HCT116 (cell line): ENCODE measurements around the gene PCDH9. TPM values are rescaled to one million over a fixed set of nuclear protein-coding genes. Genes with fewer than 3 reads are reported as not detected.

Experiments used
- ATAC-seq: fragments of 200-7000 bp; cut with Tn5 transposase; 2 replicates; pipeline ENCODE4 v1.9.1; 2020; ENCODE audit warnings: mild to moderate bottlenecking, moderate library complexity
- BruUV-seq: library from RNA; stranded (reverse); fragments of 400-500 nt; replicated peaks from 2 replicates; lab custom pipeline; 2021; lab: Mats Ljungman, UMichigan
- CTCF ChIA-PET: fragments of 300-600 bp; sonication (Branson Sonifier 250); formaldehyde crosslinking; loops from one replicate; lab custom pipeline; 2021; ENCODE audit warnings: antibody characterized with exemption; lab: Charles Lee
- POLR2A ChIA-PET: fragments of 300-600, 350-600 bp; sonication (Branson Sonifier 250); formaldehyde crosslinking; loops from one replicate; lab custom pipeline; 2021; ENCODE audit warnings: antibody characterized with exemption; lab: Charles Lee
- RAD21 ChIA-PET, 2 experiments: fragments of 300-600 bp; sonication (Branson Sonifier 250); formaldehyde crosslinking; loops; one replicate each; lab custom pipeline; 2023; ENCODE audit warnings: low total read pairs in 2 of 2; ENCODE audit not compliant: uncharacterized antibody in 2 of 2, unreplicated experiment in 2 of 2, low non-redundant PET in 1 of 2; lab: Charles Lee
- DNase-seq: peaks from one replicate; pipeline ENCODE4 v3.0.0-alpha.2; 2010; ENCODE audit warnings: low read depth, low spot score
- H2AFZ ChIP-seq: fragments of 200-600 bp; shearing (Covaris generic), sonication (generic); 2 replicates; pipeline ENCODE4 v1.6.1; 2017; ENCODE audit warnings: low read depth, mixed run types, mixed read lengths, antibody characterized with exemption, low read length; ENCODE audit not compliant: poor library complexity, severe bottlenecking
- H3K27ac ChIP-seq: 2 replicates; pipeline ENCODE4 v1.5.1; 2012; ENCODE audit warnings: low read depth, low read length
- H3K27me3 ChIP-seq: fragments of 200-600 bp; sonication (generic); 2 replicates; pipeline ENCODE4 v1.6.1; 2016; ENCODE audit warnings: mixed run types, low read length, mixed read lengths; ENCODE audit not compliant: insufficient read depth
- H3K36me3 ChIP-seq, 2 experiments: fragments of 200-500 bp in 1 of 2; fragments of 200-600 bp in 1 of 2; sonication (Bioruptor generic) in 1 of 2; sonication (generic) in 1 of 2; 2 replicates each; pipeline versions ENCODE4 v1.5.1 to v1.6.1; 2014 to 2016; ENCODE audit warnings: low read length in 2 of 2, inconsistent platforms in 1 of 2, mixed read lengths in 1 of 2, mixed run types in 1 of 2; ENCODE audit not compliant: insufficient read depth in 2 of 2, control insufficient read depth in 1 of 2
- H3K4me1 ChIP-seq, 2 experiments: fragments of 200-600 bp in 1 of 2; sonication (generic) in 1 of 2; 2 replicates each; pipeline versions ENCODE4 v1.5.1 to v1.6.1; 2012 to 2017; ENCODE audit warnings: low read length in 2 of 2, inconsistent platforms in 1 of 2, mild to moderate bottlenecking in 1 of 2, mixed read lengths in 1 of 2, mixed run types in 1 of 2, moderate library complexity in 1 of 2; ENCODE audit not compliant: insufficient read depth in 2 of 2, control insufficient read depth in 1 of 2
- H3K4me2 ChIP-seq: fragments of 200-600 bp; sonication (generic); 2 replicates; pipeline ENCODE4 v1.6.1; 2017; ENCODE audit warnings: mixed run types, low read length, mixed read lengths
- H3K4me3 ChIP-seq, 2 experiments: fragments of 200-600 bp in 1 of 2; sonication (generic) in 1 of 2; replicated peaks in 1 of 2; 2 replicates each; pipeline ENCODE4 v1.5.1; 2011 to 2016; ENCODE audit warnings: low read length in 2 of 2, control low read depth in 1 of 2, low read depth in 1 of 2, mild to moderate bottlenecking in 1 of 2, mixed read lengths in 1 of 2, mixed run types in 1 of 2
- H3K79me2 ChIP-seq: fragments of 200-600 bp; sonication (generic); 2 replicates; pipeline ENCODE4 v1.6.1; 2017; ENCODE audit warnings: mild to moderate bottlenecking, mixed run types, low read length, moderate library complexity, mixed read lengths; ENCODE audit not compliant: insufficient read depth
- H3K9ac ChIP-seq: fragments of 200-600 bp; sonication (generic); 2 replicates; pipeline ENCODE4 v1.6.1; 2016; ENCODE audit warnings: low read length, mixed read lengths
- H3K9me2 ChIP-seq: fragments of 200-600 bp; sonication (generic), shearing (Covaris generic); 2 replicates; pipeline ENCODE4 v1.6.1; 2017; ENCODE audit warnings: mixed run types, mild to moderate bottlenecking, moderate library complexity; ENCODE audit not compliant: insufficient read depth
- H3K9me3 ChIP-seq, 2 experiments: fragments of 200-500 bp in 1 of 2; fragments of 200-600 bp in 1 of 2; sonication (Bioruptor generic) in 1 of 2; sonication (generic) in 1 of 2; 2 replicates each; pipeline ENCODE4 v1.6.1; 2014 to 2017; ENCODE audit warnings: low read length in 2 of 2, mixed read lengths in 2 of 2, inconsistent platforms in 1 of 2, low read depth in 1 of 2, mild to moderate bottlenecking in 1 of 2, mixed run types in 1 of 2, moderate library complexity in 1 of 2; ENCODE audit not compliant: control insufficient read depth in 1 of 2, insufficient read depth in 1 of 2
- H4K20me1 ChIP-seq: fragments of 200-600 bp; sonication (generic), shearing (Covaris generic); 2 replicates; pipeline ENCODE4 v1.6.1; 2017; ENCODE audit warnings: mixed run types, mild to moderate bottlenecking, moderate library complexity; ENCODE audit not compliant: insufficient read depth
- JUND ChIP-seq: IDR thresholded peaks from 2 replicates; pipeline ENCODE4 v1.6.1; 2012
- POLR2A ChIP-seq: IDR thresholded peaks from 2 replicates; pipeline ENCODE4 v1.7.0; 2011; ENCODE audit warnings: borderline replicate concordance; ENCODE audit not compliant: insufficient read depth, insufficient read length; ENCODE audit errors: extremely low read depth
- POLR2AphosphoS5 ChIP-seq: IDR thresholded peaks from 2 replicates; pipeline ENCODE4 v1.6.1; 2011; ENCODE audit warnings: mild to moderate bottlenecking, low read depth, low read length, moderate library complexity
- RAD21 ChIP-seq: IDR thresholded peaks from 2 replicates; pipeline ENCODE4 v1.6.1; 2012; ENCODE audit warnings: low read depth, mild to moderate bottlenecking
- SRF ChIP-seq: IDR thresholded peaks from 2 replicates; pipeline ENCODE4 v1.6.1; 2012; ENCODE audit warnings: low read depth
- TCF7L2 ChIP-seq: IDR thresholded peaks from 2 replicates; pipeline ENCODE4 v1.7.0; 2011; ENCODE audit warnings: borderline replicate concordance, inconsistent platforms; ENCODE audit not compliant: insufficient read depth, insufficient read length; ENCODE audit errors: extremely low read depth
- YY1 ChIP-seq: IDR thresholded peaks from 2 replicates; pipeline ENCODE4 v1.6.1; 2011; ENCODE audit warnings: low read length, low read depth, moderate library complexity, mild to moderate bottlenecking; ENCODE audit not compliant: insufficient replicate concordance; ENCODE audit errors: extremely low read depth
- ZFX ChIP-seq: fragments of 450-650 bp; IDR thresholded peaks from 2 replicates; pipeline ENCODE4 v1.6.1; 2017
- ZNF274 ChIP-seq: fragments of 200-500 bp; sonication (Bioruptor generic); IDR thresholded peaks from 2 replicates; pipeline ENCODE4 v1.6.1; 2014; ENCODE audit warnings: mild to moderate bottlenecking, low read depth, low read length, inconsistent platforms
- intact Hi-C: fragments of 100-400 bp; cut with micrococcal nuclease; formaldehyde crosslinking; loops from 2 replicates; pipeline ENCODE4 v1.10.0; 2022
- total RNA-seq: library from RNA; stranded (reverse); gene quantifications from one replicate; pipeline ENCODE4 v1.2.1, GENCODE V29; 2021; ENCODE audit not compliant: unreplicated experiment
- TF ChIP-seq, protein P1 (sequence below): IDR thresholded peaks from 2 replicates; pipeline ENCODE4 v1.6.1; 2012
- TF ChIP-seq, protein P2 (sequence below): IDR thresholded peaks from 2 replicates; pipeline ENCODE4 v1.6.1; 2012
- TF ChIP-seq, protein P3 (sequence below): IDR thresholded peaks from 2 replicates; pipeline ENCODE4 v1.6.1; 2011; ENCODE audit warnings: mild to moderate bottlenecking, low read length, moderate library complexity; ENCODE audit not compliant: insufficient replicate concordance; ENCODE audit errors: extremely low read depth

PCDH9 gene
- total RNA-seq, 1 experiment from 2014 or later = 0.02 TPM

DNA sequence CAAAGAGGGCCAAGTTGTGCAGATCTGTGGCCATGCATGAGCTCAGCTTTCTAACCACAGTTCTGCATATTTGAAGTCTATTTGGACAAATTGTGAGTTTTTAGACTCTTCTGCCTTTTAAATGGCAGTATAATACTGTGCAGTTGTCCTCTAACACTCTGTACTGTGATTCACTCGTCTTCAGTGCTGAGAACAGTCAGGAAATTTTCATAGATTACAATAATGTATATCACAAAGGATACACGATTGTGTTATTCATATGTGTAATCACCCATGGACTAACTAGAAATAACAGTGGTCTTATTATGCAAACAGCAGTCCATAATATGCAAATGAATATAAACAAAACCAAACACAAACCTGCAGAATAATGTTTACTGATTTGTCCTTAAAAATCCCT, 259.1 kb downstream of the PCDH9 start (continued):
- no peak for TF ChIP-seq YY1
- TF ChIP-seq, protein P1, sequence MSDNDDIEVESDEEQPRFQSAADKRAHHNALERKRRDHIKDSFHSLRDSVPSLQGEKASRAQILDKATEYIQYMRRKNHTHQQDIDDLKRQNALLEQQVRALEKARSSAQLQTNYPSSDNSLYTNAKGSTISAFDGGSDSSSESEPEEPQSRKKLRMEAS = no peak
- TF ChIP-seq, protein P2, sequence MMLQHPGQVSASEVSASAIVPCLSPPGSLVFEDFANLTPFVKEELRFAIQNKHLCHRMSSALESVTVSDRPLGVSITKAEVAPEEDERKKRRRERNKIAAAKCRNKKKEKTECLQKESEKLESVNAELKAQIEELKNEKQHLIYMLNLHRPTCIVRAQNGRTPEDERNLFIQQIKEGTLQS = no peak
- TF ChIP-seq SRF = no peak
- TF ChIP-seq POLR2AphosphoS5 = no peak
- TF ChIP-seq, all 23 proteins: peak for 0

DNA sequence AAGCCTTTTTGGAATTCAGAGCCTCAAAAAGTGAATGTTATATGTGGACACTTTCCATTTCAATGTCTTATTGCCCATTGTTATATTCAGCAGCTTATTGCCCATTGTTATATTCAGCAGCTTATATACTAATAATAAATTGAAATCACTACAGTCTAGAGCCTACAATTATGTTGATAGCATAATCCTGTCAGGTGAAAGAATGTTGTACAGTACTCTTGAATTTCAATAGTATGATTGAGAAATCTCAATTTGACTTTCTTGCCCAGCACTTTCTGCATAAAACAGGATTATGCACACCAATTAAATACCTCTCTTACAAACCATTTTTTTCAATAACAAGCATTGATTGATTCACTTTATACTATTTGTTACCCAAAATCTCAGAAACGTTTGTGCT, 260.8 kb downstream of the PCDH9 start:
- ChIA-PET CTCF (no interaction called here), RAD21 (no interaction called here), POLR2A (no interaction called here)
- Histone ChIP-seq H3K27me3 (no peaks in the 10 kb centered on the region), H3K27ac (no peak overlapping the region), H3K79me2 (no peaks in the 10 kb centered on the region), H3K9me3 (no peaks in the 10 kb centered on the region), H3K4me1 (no peaks in the 10 kb centered on the region), H3K4me3 (no peak overlapping the region), H3K9ac (no peak overlapping the region), H2AFZ (no peak overlapping the region), H3K4me2 (no peak overlapping the region), H4K20me1 (no peaks in the 10 kb centered on the region), H3K36me3 (no peaks in the 10 kb centered on the region), H3K9me2 (no peaks in the 10 kb centered on the region)
- intact Hi-C loops = no loop called here
- BruUV-seq = no TSS peak
- ATAC-seq = no peak
- no peak for DNase-seq
- TF ChIP-seq ZNF274 = no peak
- no peak for TF ChIP-seq ZFX
- TF ChIP-seq, protein P3, sequence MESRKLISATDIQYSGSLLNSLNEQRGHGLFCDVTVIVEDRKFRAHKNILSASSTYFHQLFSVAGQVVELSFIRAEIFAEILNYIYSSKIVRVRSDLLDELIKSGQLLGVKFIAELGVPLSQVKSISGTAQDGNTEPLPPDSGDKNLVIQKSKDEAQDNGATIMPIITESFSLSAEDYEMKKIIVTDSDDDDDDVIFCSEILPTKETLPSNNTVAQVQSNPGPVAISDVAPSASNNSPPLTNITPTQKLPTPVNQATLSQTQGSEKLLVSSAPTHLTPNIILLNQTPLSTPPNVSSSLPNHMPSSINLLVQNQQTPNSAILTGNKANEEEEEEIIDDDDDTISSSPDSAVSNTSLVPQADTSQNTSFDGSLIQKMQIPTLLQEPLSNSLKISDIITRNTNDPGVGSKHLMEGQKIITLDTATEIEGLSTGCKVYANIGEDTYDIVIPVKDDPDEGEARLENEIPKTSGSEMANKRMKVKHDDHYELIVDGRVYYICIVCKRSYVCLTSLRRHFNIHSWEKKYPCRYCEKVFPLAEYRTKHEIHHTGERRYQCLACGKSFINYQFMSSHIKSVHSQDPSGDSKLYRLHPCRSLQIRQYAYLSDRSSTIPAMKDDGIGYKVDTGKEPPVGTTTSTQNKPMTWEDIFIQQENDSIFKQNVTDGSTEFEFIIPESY = no peak
- no peak for TF ChIP-seq YY1
- TF ChIP-seq TCF7L2 = no peak
- TF ChIP-seq JUND = no peak
- no peak for TF ChIP-seq POLR2A
- TF ChIP-seq RAD21 = no peak
